GDM1 (cell line): ENCODE results near the gene SERPING1.

Experiments used
- DNase-seq: peaks from one replicate; lab custom pipeline; 2025; lab: John Stamatoyannopoulos, UW

SERPING1 gene

GRCh38 chr11:57652662-57653061 lies 55.2 kb downstream of the SERPING1 start:
- DNase-seq = no peak

GRCh38 chr11:57653163-57653562 lies 55.7 kb downstream of the SERPING1 start:
- no peak for DNase-seq

- DNase-seq = no peak
Observed at GRCh38 chr11:57656885-57657193, 59.4 kb downstream of the SERPING1 start.

GRCh38 chr11:57657194-57658022 lies 59.9 kb downstream of the SERPING1 start, which contains the start of gene CLP1:
CLP1 (plus strand) TSS chr11:57657762; CDS start chr11:57659477, 1,715 bp downstream.
- DNase-seq = peak; percentile 97

- no peak for DNase-seq
Observed at GRCh38 chr11:57658023-57658361, 60.5 kb downstream of the SERPING1 start.

GRCh38 chr11:57659669-57660068 lies 62.2 kb downstream of the SERPING1 start:
- no peak for DNase-seq

GRCh38 chr11:57662893-57663292 lies 65.4 kb downstream of the SERPING1 start:
- no peak for DNase-seq

- no peak for DNase-seq
Observed at GRCh38 chr11:57663975-57664374, 66.5 kb downstream of the SERPING1 start.
